Left renal cortex interstitium (tissue), 4 donors: Measurements from ENCODE around the gene NRROS. TPM values are rescaled to one million over a fixed set of nuclear protein-coding genes. Genes with fewer than 3 reads are reported as not detected.
"Not testable (repeated sequence)": the region's sequence is repeated elsewhere in the genome, so short reads cannot be mapped to it uniquely, and the experiment has no call there.

Experiments
- DNase-seq, 4 donors: peaks; one replicate each; pipeline ENCODE4 v3.0.0-alpha.2; 2013; ENCODE audit warnings: low read depth in 4 of 4, low spot score in 2 of 4, missing footprints in 1 of 4
- polyA plus RNA-seq, 4 donors: library from polyadenylated mRNA; unstranded; fragments of 120-200 nt; gene quantifications; one replicate each; pipeline ENCODE4 v1.2.1, GENCODE V29; 2013; ENCODE audit not compliant: insufficient read length in 4 of 4

The NRROS gene
- polyA plus RNA-seq, 4 donors: 2.4 to 4.2 (median 3.7) TPM

- DNase-seq: no peak
Observed at GRCh38 chr3:196624067-196624790, 15.3 kb upstream of the NRROS start.

- no peak for DNase-seq
Observed at GRCh38 chr3:196624907-196625306, 14.6 kb upstream of the NRROS start.

GRCh38 chr3:196625331-196625730 is 14.2 kb upstream of the NRROS start:
- DNase-seq: no peak

GRCh38 chr3:196627918-196628231 is 11.6 kb upstream of the NRROS start:
- no peak for DNase-seq

- no peak for DNase-seq
Observed at GRCh38 chr3:196629228-196629627, 10.3 kb upstream of the NRROS start.

GRCh38 chr3:196631682-196632045 is 7.8 kb upstream of the NRROS start:
- no peak for DNase-seq

GRCh38 chr3:196632046-196632751 is 7.3 kb upstream of the NRROS start:
- DNase-seq: peak in 3 of 4 donors; percentile 60 to 78 (median 77)

GRCh38 chr3:196633555-196634151 is 5.8 kb upstream of the NRROS start:
- DNase-seq: no peak

GRCh38 chr3:196634224-196634623 is 5.3 kb upstream of the NRROS start:
- DNase-seq: no peak

GRCh38 chr3:196634829-196635228 is 4.7 kb upstream of the NRROS start:
- DNase-seq: no peak

- no peak for DNase-seq
Observed at GRCh38 chr3:196636369-196637349, 2.8 kb upstream of the NRROS start.

GRCh38 chr3:196637941-196638340 is 1.6 kb upstream of the NRROS start:
- not testable (repeated sequence) for DNase-seq

GRCh38 chr3:196638861-196639482 is 522 bp upstream of the NRROS start:
- no peak for DNase-seq

- DNase-seq: no peak
Observed at GRCh38 chr3:196640297-196641018, 964 bp downstream of the NRROS start.

GRCh38 chr3:196641333-196642054 is 2.0 kb downstream of the NRROS start:
- DNase-seq: no peak

- no peak for DNase-seq
Observed at GRCh38 chr3:196642434-196642833, 2.9 kb downstream of the NRROS start.

GRCh38 chr3:196643201-196643749 is 3.8 kb downstream of the NRROS start:
- no peak for DNase-seq

GRCh38 chr3:196643761-196644160 is 4.3 kb downstream of the NRROS start:
- no peak for DNase-seq

- DNase-seq: no peak
Observed at GRCh38 chr3:196645096-196645495, 5.6 kb downstream of the NRROS start.
